B cell (primary cell): ENCODE results near the gene WDFY4.

Source experiments
- EZH2 ChIP-seq: IDR thresholded peaks from 2 replicates; pipeline ENCODE4 v1.6.1; 2012; ENCODE audit warnings: borderline replicate concordance, low read depth, mild to moderate bottlenecking, moderate library complexity, low read length; ENCODE audit not compliant: insufficient read depth, poor library complexity, severe bottlenecking
- TF ChIP-seq, protein P1 (sequence below): fragments of 200-600 bp; IDR thresholded peaks from one replicate; pipeline ENCODE4 v1.8.0; 2022; ENCODE audit warnings: antibody characterized with exemption, mild to moderate bottlenecking

GRCh38 chr10:48895803-48896195, 211.1 kb downstream of the WDFY4 start:
- TF ChIP-seq, protein P1, sequence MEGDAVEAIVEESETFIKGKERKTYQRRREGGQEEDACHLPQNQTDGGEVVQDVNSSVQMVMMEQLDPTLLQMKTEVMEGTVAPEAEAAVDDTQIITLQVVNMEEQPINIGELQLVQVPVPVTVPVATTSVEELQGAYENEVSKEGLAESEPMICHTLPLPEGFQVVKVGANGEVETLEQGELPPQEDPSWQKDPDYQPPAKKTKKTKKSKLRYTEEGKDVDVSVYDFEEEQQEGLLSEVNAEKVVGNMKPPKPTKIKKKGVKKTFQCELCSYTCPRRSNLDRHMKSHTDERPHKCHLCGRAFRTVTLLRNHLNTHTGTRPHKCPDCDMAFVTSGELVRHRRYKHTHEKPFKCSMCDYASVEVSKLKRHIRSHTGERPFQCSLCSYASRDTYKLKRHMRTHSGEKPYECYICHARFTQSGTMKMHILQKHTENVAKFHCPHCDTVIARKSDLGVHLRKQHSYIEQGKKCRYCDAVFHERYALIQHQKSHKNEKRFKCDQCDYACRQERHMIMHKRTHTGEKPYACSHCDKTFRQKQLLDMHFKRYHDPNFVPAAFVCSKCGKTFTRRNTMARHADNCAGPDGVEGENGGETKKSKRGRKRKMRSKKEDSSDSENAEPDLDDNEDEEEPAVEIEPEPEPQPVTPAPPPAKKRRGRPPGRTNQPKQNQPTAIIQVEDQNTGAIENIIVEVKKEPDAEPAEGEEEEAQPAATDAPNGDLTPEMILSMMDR: no peak
- no peak for TF ChIP-seq EZH2
